ENCODE data around the gene PMP22. TPM values are rescaled to one million over a fixed set of nuclear protein-coding genes. Genes with fewer than 3 reads are reported as not detected.

Gene PMP22
- total and polyA plus RNA-seq, 4 donors: 78.1 to 168 (median 138) TPM

GRCh38 chr17:15245054-15245453 is 20.1 kb downstream of the PMP22 start:
- ATAC-seq (ENCODE audit: insufficient read depth, low FRiP score) (no peak), DNase-seq (no peak)
- H3K4me1 ChIP-seq (ENCODE audit: control insufficient read depth in 5 of 5, insufficient read depth in 5 of 5, low read length in 5 of 5): peaks cover 0 to 44% (median 0%) of the 10 kb centered on the region in 5 donors
- H3K36me3 ChIP-seq (ENCODE audit: control insufficient read depth in 4 of 4, insufficient read depth in 4 of 4, low read length in 4 of 4): peaks cover 0 to 27% (median 6%) of the 10 kb centered on the region in 4 donors
- no peak for TF ChIP-seq CTCF (IDR thresholded peaks at IDR 0.05; ENCODE audit: control extremely low read depth, extremely low read depth)
- WGBS, 2 donors: 72 to 80% methylated on average over 5 of the region's 5 CpGs
- H3K27ac ChIP-seq (ENCODE audit: low read depth in 1 of 2, low read length in 1 of 2): peak overlapping the region in 1 of 2 donors; percentile 26
- H3K9me3 ChIP-seq (ENCODE audit: control insufficient read depth in 4 of 4, insufficient read depth in 3 of 4, low read length in 3 of 4): peaks cover 0 to 2% (median 0%) of the 10 kb centered on the region in 4 donors
- H3K4me3 ChIP-seq: no peak overlapping the region
- H3K9ac ChIP-seq (ENCODE audit: insufficient read depth in 1 of 2, low read length in 2 of 2): no peak overlapping the region
- no peaks in the 10 kb centered on the region for H3K27me3 ChIP-seq (ENCODE audit: control insufficient read depth in 3 of 3, insufficient read depth in 3 of 3, low read length in 2 of 3)

GRCh38 chr17:15240644-15241043 is 24.5 kb downstream of the PMP22 start:
- peak overlapping the region in 1 of 2 donors; percentile 51 for H3K27ac ChIP-seq (ENCODE audit: low read depth in 1 of 2, low read length in 1 of 2)

GRCh38 chr17:15239491-15239890 is 25.6 kb downstream of the PMP22 start:
- 72 to 76% methylated on average over 3 of the region's 3 CpGs for WGBS, 2 donors
- H3K9me3 ChIP-seq (ENCODE audit: control insufficient read depth in 4 of 4, insufficient read depth in 3 of 4, low read length in 3 of 4): peaks cover 0 to 2% (median 0%) of the 10 kb centered on the region in 4 donors
- H3K4me1 ChIP-seq (ENCODE audit: control insufficient read depth in 5 of 5, insufficient read depth in 5 of 5, low read length in 5 of 5): peaks cover 0 to 32% (median 0%) of the 10 kb centered on the region in 5 donors
- DNase-seq (no peak), ATAC-seq (ENCODE audit: insufficient read depth, low FRiP score) (no peak)
- H3K36me3 ChIP-seq (ENCODE audit: control insufficient read depth in 4 of 4, insufficient read depth in 4 of 4, low read length in 4 of 4): peaks cover 16 to 34% (median 24%) of the 10 kb centered on the region in 4 donors
- no peak overlapping the region for H3K9ac ChIP-seq (ENCODE audit: insufficient read depth in 1 of 2, low read length in 2 of 2)
- H3K4me3 ChIP-seq: no peak overlapping the region
- no peak for TF ChIP-seq CTCF (IDR thresholded peaks at IDR 0.05; ENCODE audit: control extremely low read depth, extremely low read depth)
- H3K27ac ChIP-seq (ENCODE audit: low read depth in 1 of 2, low read length in 1 of 2): peak overlapping the region in 1 of 2 donors; percentile 10
- no peaks in the 10 kb centered on the region for H3K27me3 ChIP-seq (ENCODE audit: control insufficient read depth in 3 of 3, insufficient read depth in 3 of 3, low read length in 2 of 3)

More at GRCh38 chr17:15240644-15241043, 24.5 kb downstream of the PMP22 start:
- no peak for ATAC-seq (ENCODE audit: insufficient read depth, low FRiP score)
- Histone ChIP-seq H3K9ac (ENCODE audit: insufficient read depth in 1 of 2, low read length in 2 of 2) (no peak overlapping the region), H3K9me3 (ENCODE audit: control insufficient read depth in 4 of 4, insufficient read depth in 3 of 4, low read length in 3 of 4) (peaks cover 0 to 2% (median 0%) of the 10 kb centered on the region in 4 donors), H3K27me3 (ENCODE audit: control insufficient read depth in 3 of 3, insufficient read depth in 3 of 3, low read length in 2 of 3) (no peaks in the 10 kb centered on the region), H3K4me1 (ENCODE audit: control insufficient read depth in 5 of 5, insufficient read depth in 5 of 5, low read length in 5 of 5) (peaks cover 0 to 41% (median 0%) of the 10 kb centered on the region in 5 donors), H3K36me3 (ENCODE audit: control insufficient read depth in 4 of 4, insufficient read depth in 4 of 4, low read length in 4 of 4) (peaks cover 16 to 34% (median 21%) of the 10 kb centered on the region in 4 donors), H3K4me3 (no peak overlapping the region)
- no peak for DNase-seq
- no peak for TF ChIP-seq CTCF (IDR thresholded peaks at IDR 0.05; ENCODE audit: control extremely low read depth, extremely low read depth)

Data from lung (tissue), 12 donors.